ENCODE data around the gene ANK2.

DNA sequence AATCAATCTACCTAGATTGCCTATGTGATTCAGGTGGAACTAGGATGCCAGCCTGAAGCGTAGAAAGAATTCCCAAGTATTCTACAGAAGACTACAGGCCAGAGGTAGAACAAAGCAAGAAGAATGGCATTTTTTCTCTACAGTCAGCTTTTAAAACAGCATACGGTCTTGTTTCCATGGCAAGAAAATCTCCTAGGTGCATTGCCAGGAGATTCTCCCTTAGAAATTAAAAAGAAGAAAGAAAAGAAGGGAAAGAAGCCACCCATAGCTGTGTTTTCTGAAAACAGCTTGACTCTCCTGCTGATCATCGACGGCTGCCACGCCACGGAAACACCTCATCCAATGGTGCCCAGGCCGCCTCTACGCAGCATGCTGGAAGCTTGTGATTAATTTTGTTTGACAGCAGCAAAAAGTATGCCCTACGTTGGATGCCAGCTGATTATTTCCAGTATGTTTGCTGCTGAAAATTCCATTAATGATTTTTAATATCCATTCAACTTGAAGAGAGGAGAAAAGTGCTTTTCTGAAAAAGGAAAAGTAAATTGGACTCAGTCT, 24.1 kb downstream of the ANK2 start:
- TF ChIP-seq CTCF (IDR thresholded peaks at IDR 0.05; ENCODE audit: insufficient read depth, low read length, poor library complexity, severe bottlenecking): no peak
- no peak for TF ChIP-seq EZH2phosphoT487 (conservative IDR thresholded peaks at IDR 0.05; ENCODE audit: low read length)

Measured in SU-DHL-6 (cell line).